Measurements from ENCODE around the gene DBNL. TPM values are rescaled to one million over a fixed set of nuclear protein-coding genes. Genes with fewer than 3 reads are reported as not detected.

Gene DBNL
- total RNA-seq (2022; extraction: Qiagen RNA extraction), result 66.0 to 71.9 TPM (median 71.2 TPM) in 5 replicates

DNA sequence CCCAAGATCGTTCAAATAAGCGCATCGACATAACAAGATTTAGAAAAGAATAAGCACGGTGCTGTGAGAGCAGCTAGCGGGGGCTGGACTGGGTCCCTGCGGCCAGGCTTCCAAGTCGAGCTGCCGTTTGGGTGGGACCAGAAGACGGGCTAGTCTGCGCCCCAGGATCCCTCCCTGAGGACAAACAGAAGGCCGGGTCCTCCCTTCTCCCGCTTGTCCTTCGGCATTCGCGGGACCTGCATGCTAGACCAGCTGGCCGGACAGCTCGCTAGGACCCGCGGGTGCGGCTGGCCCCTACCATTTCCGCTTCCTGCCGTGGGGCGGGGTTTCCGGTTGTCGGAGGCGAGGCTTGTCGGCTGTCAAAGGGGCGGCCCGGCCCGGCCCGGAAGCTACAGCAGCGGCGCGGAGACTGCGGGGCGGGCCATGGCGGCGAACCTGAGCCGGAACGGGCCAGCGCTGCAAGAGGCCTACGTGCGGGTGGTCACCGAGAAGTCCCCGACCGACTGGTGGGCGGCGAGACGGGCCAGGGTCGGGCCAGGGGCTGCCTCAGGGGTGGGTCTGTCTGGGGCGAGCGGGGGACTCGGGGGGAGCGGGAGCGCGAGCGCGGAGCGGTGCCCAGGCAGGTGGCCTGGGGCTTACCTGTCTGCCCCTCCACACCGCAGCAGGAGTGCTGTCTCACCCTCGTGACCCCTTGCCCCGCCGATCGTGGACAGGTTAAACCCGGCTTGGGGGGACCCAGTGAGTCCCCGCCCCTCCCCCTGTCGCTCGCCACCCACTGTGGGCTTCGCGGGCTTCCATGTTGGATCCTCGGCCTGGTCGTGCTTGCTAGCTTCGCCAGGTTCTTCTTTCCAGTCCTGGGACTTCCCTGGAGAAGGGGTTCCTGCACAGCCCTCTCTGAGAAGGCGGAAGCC is at the start of gene DBNL:
TSS of gene DBNL (plus strand) at position 388 of the 911 bp plus-strand sequence. CDS start at position 424, 36 bp downstream.

DNA sequence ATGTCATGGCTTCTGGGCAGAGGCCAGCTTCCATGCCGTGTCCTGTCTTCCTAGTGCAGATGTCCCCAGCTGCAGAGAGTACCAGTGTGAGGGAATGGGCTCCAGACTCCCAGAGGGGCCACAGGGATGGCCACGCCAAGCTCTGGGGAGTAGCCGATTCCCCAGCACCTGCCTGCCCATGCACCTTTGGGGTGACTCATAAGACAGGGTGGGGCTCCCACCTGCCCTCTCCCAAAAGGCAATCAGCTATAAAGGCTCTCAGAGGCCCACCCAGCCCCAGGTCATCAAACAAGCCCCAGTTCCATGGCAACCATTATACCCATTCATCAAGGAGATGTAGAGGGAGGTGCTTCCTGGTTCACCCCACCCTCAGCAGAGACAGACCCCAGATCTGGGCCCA is 47.0 kb upstream of the DBNL start, which contains the start of gene SPDYE1:
TSS of gene SPDYE1 (plus strand) at position 366 of the 400 bp plus-strand sequence. CDS start 2,053 bp downstream, outside the sequence.

DNA sequence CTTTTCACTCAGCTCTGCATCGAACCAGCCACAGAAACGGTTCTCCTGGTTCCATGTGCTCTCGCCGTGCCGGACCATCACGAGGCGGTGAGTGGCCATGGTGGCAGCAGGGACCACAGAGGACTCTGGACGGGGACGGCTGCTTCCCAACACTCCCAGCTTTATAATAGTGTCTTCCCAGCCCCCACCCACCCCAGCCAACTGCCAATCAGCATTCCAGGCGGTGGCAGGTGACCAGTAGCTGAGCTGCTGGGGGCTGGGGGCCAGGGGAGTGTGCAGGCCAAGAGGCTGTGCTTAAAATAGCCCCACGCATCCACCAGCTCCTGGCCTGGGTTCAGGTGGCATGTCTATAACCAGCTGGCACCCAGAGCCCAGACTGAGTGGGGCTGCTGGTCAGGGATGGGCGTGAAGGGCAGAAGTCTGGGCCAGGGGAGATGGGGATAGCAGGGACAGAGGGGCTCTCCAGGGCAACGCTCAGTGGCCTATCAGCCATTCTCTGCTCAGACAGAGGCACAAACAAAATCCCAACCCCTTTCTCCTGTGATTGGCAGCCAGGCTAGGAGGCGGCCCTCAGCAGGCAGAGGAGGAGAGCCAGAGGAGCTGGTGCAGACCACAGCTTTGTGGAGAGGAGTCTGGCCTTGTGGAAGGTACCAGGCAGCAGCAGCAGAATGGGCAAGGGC is 21.1 kb downstream of the DBNL start, which contains the start of gene PGAM2:
TSS of gene PGAM2 (minus strand) at position 137 of the 680 bp plus-strand sequence. CDS start at position 99, 38 bp downstream.

DNA sequence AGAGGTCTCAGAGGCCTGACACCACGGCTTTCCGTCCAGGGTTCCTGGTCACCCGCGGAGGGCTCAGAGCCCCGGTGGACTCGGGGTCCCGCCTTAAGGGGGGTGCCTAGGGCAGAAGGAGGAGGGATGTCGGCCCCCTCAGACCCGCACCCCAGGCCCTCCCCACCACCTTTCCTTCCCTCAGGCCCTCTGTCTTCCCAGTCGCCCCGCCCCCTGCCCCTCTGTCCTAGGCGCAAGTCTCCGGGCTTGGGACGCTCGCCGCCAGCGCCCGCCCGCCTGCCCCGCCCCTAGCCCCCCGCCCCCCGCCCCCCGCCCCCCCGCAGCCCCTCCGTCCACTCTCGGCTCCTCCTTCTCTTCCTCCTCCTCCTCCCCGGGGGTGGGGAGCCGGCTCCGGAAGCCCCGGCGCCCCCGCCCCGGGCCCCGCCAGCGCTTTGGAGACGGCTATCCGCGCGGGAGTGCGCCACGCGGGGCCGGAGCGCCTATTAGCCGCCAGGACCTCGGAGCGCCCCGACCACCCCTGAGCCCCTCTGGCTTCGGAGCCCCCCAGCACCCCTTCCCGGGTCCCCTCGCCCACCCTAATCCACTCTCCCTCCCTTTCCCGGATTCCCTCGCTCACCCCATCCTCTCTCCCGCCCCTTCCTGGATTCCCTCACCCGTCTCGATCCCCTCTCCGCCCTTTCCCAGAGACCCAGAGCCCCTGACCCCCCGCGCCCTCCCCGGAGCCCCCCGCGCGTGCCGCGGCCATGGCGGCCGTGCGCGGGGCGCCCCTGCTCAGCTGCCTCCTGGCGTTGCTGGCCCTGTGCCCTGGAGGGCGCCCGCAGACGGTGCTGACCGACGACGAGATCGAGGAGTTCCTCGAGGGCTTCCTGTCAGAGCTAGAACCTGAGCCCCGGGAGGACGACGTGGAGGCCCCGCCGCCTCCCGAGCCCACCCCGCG is 59.7 kb downstream of the DBNL start, which contains the start of gene AEBP1:
TSS of gene AEBP1 (plus strand) at position 423 of the 937 bp plus-strand sequence. CDS start at position 744, 321 bp downstream.

Other genes with a start within 250 kb of the DBNL start
- gene MRPS24, start 175.2 kb upstream of the DBNL start, total RNA-seq (2022; extraction: Qiagen RNA extraction), result 227 to 263 TPM (median 250 TPM) in 5 replicates
- gene URGCP, start 138.1 kb upstream of the DBNL start, total RNA-seq (2022; extraction: Qiagen RNA extraction), result 25.9 to 28.5 TPM (median 28.1 TPM) in 5 replicates
- gene UBE2D4, start 118.3 kb upstream of the DBNL start, total RNA-seq (2022; extraction: Qiagen RNA extraction), result 7.9 to 11.5 TPM (median 9.6 TPM) in 5 replicates
- gene SPDYE1, start 46.8 kb upstream of the DBNL start, total RNA-seq (2022; extraction: Qiagen RNA extraction), result not detected in 5 replicates
- not detected in 5 replicates for gene PGAM2, start 20.9 kb downstream of the DBNL start, total RNA-seq (2022; extraction: Qiagen RNA extraction)
- gene POLM, start 37.8 kb downstream of the DBNL start, total RNA-seq (2022; extraction: Qiagen RNA extraction), result 6.4 to 7.3 TPM (median 7.0 TPM) in 5 replicates
- 0.06 TPM in 1 of 5 replicates, not detected in the others for gene AEBP1, start 59.6 kb downstream of the DBNL start, total RNA-seq (2022; extraction: Qiagen RNA extraction)
- 150 to 170 TPM (median 169 TPM) in 5 replicates for gene POLD2, start 78.8 kb downstream of the DBNL start, total RNA-seq (2022; extraction: Qiagen RNA extraction)
- gene MYL7, start 96.6 kb downstream of the DBNL start, total RNA-seq (2022; extraction: Qiagen RNA extraction), result not detected in 5 replicates
- 0.05 TPM in 1 of 5 replicates, not detected in the others for gene GCK, start 144.7 kb downstream of the DBNL start, total RNA-seq (2022; extraction: Qiagen RNA extraction)
- 110 to 123 TPM (median 115 TPM) in 5 replicates for gene YKT6, start 156.3 kb downstream of the DBNL start, total RNA-seq (2022; extraction: Qiagen RNA extraction)